Superior temporal gyrus (tissue), 1 donor: ENCODE measurements around the gene ZBTB44.
"Not testable (repeated sequence)": the region's sequence is repeated elsewhere in the genome, so short reads cannot be mapped to it uniquely, and the experiment has no call there.

Experiments
- DNase-seq: peaks from one replicate; pipeline ENCODE4 v3.0.0-alpha.2; 2016; ENCODE audit errors: extremely low spot score

ZBTB44 gene

DNA sequence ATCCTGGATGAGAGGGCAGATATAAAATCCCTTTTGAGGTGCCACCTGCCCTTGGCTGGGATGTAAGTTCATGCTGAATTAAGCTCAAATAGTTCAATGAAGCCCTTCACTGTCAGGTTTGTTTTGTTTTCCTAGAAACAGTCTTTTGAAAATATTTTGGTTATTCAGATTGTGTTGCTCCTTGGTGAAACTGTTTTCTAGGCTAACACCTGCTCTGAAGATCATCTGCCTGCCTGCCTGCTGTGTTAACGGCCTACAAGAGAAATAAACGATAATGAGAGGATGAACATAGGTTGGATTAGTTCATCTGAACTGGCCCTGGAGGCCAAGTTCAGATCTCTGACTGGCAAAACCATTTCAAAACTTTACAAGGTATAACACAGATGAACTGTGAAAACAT is 67.4 kb downstream of the ZBTB44 start:
- no peak for DNase-seq

GRCh38 chr11:130246738-130247137 is 68.0 kb downstream of the ZBTB44 start:
- no peak for DNase-seq

DNA sequence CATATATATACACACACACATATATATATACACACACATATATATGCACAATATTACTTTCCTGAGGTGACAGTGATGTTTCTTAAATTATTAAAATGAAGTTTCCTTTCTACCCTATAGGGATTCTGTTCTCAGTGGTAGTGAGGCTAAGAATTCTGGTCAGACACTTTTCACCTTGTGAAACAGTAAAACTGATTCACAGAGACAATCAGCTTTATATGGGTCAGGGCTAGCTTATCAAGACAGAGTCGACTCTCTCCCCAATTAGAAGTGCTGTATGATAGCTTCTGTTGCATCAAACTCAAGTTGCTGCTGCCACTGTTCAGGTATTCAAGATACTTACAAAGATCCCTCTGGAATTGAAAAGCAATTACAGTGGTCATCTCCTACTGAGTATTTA is 68.4 kb downstream of the ZBTB44 start:
- DNase-seq: no peak

GRCh38 chr11:130245375-130245774 is 69.3 kb downstream of the ZBTB44 start:
- not testable (repeated sequence) for DNase-seq

DNA sequence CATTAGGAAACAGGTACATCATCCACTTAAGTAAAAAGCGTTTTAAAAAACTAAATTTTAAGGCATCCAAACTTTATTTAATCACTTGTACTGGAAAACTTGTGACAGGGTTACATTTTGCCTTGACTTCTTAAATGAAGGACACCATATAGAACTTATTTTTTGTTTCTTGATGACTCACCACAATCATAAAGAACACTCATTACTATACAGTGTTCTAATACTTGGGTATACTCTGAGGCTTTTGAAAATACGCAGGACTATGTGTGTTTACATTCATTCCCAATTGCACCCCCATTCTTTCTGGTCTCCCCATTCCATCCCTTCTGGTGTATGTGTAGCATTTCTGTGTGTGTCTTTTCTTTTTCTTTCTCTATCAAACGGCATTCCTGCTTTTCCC is 69.9 kb downstream of the ZBTB44 start:
- no peak for DNase-seq

- no peak for DNase-seq
Measured at GRCh38 chr11:130243816-130244215, 70.9 kb downstream of the ZBTB44 start.

DNA sequence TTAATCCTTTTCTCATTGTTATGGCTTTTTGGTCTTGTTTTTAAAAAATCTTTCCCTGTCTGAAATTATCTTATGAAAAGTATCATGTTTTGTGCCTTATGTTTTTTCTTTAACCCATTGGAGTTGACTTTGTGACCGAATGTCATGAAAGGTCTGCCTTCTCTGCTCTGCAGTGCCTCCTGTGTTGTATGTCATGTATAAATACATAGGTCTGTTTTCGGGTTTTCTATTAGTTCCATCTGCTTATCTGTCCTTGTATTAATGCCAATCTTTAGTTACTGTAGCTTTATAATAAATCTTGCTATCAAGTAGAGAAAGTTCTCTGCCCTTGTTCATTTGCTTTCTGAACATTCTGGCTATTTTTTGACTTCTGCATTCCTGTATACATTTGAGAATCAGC is 73.0 kb downstream of the ZBTB44 start:
- DNase-seq: no peak

DNA sequence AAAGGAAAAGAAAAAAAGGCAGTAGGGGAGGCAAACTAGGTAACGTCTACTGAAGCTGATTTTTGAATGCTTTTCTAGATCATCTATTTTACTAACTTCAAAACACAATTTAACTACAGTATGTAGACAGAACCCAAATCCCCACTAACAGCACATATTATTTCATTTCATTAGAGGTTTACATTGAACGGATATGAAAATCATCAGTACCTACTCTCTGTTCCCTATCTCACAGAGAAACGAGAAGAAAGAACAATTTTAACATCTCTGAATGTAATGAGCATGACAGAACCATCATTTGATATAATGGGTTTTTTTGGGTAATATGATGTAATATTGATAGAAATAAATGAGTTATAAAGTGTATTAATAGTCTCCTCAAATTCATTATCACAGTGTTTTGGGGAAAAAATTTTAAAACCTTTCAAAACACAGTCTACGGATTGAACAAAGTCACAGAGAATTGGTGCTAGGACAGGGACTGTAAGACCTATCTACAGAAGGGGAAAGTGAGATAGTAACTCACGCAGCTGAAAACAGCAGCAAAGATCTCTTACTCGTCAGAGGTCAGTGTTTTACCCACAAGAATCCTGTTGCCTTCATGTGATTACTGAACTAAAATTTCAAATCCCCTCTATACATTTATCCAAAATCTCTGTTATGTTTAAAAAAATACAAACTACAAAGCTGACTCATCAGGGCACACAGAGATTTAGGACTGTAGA is 77.3 kb downstream of the ZBTB44 start:
- no peak for DNase-seq

DNA sequence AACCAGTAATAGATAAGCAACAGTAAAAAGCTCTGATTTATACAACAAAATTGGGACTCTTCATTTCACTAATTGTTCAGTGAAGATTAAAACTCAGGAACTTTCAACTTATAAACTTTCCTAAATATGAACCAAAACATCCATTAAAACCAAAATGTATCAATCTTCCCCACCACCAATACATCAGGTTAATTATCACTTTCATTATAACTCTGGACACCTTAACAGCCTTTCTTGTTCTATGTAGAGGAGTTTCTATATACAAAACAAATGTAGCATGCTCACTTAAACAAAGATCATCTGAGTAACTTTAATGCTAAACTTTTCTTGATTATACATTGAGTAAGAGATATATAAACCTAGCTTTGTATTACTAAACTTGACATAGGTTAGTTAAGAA is 80.4 kb downstream of the ZBTB44 start:
- DNase-seq: no peak

DNA sequence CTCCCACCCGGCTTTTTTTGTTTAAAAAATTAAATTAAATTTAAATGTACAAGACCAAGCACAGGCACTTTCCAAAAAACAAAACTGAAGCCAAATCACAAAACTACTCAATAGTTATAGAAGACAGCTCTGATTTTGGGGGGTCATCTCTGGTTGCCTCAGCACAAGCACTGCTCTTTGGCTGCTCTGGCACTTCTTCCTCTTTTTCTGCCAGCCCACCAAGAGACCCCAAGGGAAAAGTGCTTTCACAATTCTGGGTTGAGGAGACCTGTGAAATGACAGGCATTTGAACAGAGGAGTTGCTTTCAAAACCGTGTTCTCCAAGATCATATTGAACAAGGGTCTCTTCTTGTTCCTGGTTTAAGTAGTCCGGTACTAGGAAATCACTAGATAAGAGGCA is 80.8 kb downstream of the ZBTB44 start:
- not testable (repeated sequence) for DNase-seq

DNA sequence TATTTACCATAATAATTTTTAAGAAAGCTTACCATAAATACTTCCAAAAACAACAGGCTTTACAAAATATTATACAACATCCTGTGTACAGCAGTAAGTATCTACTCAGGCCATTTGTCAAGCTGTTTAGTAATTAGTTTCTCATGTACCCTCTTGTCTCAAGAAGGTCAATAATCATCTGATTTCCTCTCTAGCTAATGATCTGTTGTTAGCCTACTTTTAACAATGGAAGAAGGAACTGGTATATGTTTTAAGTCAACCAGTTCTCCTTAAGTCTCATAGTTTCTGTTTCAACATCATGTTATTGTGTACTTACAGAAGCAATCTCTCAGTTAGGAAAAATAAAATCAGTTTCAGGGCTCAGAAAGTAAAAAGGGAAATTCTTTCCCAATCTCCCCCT is 81.2 kb downstream of the ZBTB44 start:
- not testable (repeated sequence) for DNase-seq

GRCh38 chr11:130227373-130227772 is 87.3 kb downstream of the ZBTB44 start:
- DNase-seq: no peak

DNA sequence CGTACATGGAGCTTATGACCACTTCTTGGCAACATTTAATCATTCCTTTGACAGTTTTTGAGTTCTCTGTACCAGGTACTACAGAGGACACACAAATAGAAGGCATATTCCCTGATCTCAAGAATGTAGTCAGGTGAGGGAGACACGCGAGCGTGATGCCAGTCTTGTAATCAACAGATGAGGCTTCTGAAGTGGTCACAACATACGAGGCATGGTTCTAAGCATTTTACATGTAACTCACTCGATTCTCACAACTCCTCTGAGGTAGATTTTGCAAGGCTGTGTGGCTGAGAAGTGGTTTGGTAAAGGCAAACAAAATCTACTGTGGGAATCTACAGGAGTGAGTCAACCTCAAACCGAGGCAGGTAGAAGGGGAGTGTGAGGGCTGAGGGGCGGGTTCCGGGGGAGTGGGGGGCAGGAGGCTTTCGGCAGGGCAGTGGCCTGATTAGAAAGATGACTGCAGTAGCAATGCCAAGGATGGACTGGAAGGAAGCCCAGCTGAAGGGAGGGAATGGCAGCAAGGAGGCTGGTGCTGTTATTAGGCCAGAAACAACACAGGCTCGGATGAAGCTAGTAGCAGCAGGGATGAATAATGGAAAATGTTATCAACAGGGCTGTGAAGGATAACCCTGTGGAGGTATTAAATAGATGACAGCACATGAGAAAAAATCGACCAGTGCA is 91.3 kb downstream of the ZBTB44 start:
- no peak for DNase-seq

GRCh38 chr11:130220311-130221035 is 94.2 kb downstream of the ZBTB44 start:
- DNase-seq: no peak

GRCh38 chr11:130219148-130219547 is 95.6 kb downstream of the ZBTB44 start:
- no peak for DNase-seq

DNA sequence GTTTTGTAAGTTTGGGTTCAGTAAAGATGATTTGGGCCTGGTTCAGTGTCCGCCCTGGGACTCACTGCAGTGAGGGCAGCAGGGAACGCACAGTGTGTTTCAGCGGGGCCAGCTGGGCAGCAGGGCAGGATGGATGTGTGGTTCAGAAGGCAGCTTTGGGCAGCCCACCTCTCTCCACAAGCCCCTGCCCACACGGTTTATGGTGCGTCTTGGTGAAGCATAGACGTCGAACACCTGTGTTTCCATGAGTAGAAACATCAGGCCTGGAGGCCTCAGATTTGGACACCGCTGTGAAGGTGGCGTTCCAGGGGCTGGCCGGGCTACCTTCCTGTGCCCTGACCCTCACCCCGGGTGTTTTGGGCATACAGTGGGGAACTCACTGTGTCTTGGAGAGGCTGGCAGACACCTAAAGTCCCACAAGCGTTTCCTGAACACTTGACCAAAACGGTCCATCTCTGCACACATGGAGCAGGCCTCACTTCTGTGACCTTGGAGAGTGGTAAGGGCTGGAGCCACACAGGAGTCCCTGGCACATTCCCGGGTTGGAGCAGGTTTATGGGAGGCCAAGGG is 96.1 kb downstream of the ZBTB44 start:
- DNase-seq: no peak

DNA sequence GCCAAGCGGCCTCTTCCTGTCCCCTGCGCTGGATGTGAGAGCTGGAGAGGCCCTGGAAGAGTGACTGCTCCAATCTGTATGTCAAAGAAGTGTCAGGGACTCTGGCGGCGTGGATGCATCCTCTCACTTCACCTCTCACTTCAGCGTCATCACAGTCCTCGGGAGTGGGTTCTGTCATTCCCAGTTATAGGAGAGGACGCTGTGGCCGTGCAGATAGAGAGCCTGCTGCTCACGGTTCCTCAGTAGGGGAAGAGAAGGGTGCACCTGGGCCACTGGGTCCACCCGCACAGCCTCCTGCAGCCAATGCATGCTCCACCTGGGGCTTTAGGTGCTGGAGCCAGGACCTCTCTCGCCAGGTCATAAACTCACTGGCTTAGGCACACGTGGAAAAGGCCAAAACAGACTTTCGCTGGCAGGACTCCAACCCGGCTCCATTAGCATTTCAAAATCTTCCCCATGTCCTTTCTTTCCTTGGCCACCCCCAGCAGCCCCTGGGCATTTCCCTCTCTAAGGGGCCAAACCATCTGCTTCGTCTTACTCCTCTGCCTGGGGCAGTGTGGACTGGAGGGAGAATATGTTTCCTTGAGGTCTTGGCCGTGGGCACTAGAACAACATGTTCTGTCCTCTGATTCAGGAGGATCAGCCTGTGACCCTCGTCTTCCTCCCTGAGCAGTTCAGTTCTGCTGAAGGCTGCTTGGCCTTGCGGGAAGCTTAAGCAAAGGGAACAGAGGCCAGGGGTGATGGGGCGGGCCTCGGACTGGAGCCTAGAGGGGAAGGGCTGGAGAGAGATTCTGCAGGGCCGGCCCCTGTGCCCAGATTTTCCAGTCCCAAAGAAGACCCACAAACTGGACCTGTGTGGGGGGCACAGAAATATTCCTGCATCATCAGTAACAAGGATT is 97.3 kb downstream of the ZBTB44 start:
- DNase-seq: no peak

GRCh38 chr11:130216591-130217132 is 98.1 kb downstream of the ZBTB44 start:
- no peak for DNase-seq

- no peak for DNase-seq
Measured at GRCh38 chr11:130216221-130216550, 98.5 kb downstream of the ZBTB44 start.

GRCh38 chr11:130215531-130216220 is 99.0 kb downstream of the ZBTB44 start:
- no peak for DNase-seq
